IgD-negative memory B cell (primary cell): ENCODE results near the gene DOC2A. TPM values are rescaled to one million over a fixed set of nuclear protein-coding genes. Genes with fewer than 3 reads are reported as not detected.
"Not testable (repeated sequence)": the region's sequence is repeated elsewhere in the genome, so short reads cannot be mapped to it uniquely, and the experiment has no call there.

Experiments
- H3K27ac Mint-ChIP-seq, 3 donors: one replicate each; pipeline ENCODE4 v1.8.0; 2020 to 2022; ENCODE audit warnings: mild to moderate bottlenecking in 3 of 3, mixed read lengths in 3 of 3, moderate library complexity in 1 of 3
- H3K27me3 Mint-ChIP-seq: one replicate; pipeline ENCODE4 v1.8.0; 2021; ENCODE audit warnings: mixed read lengths
- H3K36me3 Mint-ChIP-seq: one replicate; pipeline ENCODE4 v1.8.0; 2020; ENCODE audit warnings: mild to moderate bottlenecking, mixed read lengths
- H3K4me1 Mint-ChIP-seq, 3 donors: one replicate each; pipeline ENCODE4 v1.8.0; 2020 to 2022; ENCODE audit warnings: mixed read lengths in 3 of 3, mild to moderate bottlenecking in 1 of 3
- H3K4me3 Mint-ChIP-seq, 4 donors: one replicate each; pipeline ENCODE4 v1.8.0; 2020 to 2022; ENCODE audit warnings: mild to moderate bottlenecking in 4 of 4, mixed read lengths in 4 of 4, moderate library complexity in 3 of 4
- H3K9me3 Mint-ChIP-seq, 3 donors: one replicate each; pipeline ENCODE4 v1.8.0; 2020 to 2021; ENCODE audit warnings: mixed read lengths in 3 of 3, mild to moderate bottlenecking in 1 of 3
- polyA plus RNA-seq: library from polyadenylated mRNA; unstranded; fragments of 300-500 nt; fragmentation: Illumina TruSeq; gene quantifications from one replicate; pipeline ENCODE4 v1.2.3, GENCODE V29; 2021

Gene DOC2A
- polyA plus RNA-seq, 1 donor from 2014 or later, result not detected

DNA sequence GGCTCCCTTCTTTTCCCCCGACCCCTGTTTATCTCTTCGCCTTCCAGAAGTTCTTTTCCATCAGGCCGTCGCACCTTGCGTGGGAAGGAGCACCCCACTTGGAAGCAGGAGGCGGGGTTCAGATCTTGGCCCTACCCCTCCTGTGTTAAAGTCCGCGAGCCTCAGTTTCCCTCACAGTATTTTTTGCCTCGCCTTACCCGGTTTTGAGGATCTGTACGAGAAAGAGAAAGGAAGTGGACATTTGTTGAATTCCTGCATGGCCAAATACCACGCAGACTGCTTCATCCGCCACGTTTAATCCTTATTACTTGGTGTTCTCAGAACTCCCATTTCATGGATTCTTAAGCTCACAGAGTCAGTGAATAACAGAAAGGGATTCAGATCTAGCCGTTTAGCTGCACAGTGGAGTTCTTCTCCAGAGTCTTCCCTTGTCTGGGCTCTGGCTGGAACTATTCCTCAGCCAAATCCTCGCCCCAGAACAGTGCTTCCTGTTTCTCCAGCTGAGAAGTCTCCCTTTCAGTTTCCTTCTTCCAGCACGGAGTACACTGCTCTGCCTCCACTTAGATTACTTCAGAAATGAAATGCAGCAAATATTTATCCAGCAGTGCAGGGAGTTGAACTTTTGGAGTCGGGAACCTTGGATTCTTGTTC, 48.4 kb downstream of the DOC2A start:
- peaks cover 11 to 14% (median 12%) of the 10 kb centered on the region in 3 donors for H3K4me1 Mint-ChIP-seq
- H3K4me3 Mint-ChIP-seq, result peak overlapping the region; percentile 89 to 99 (median 96)
- H3K9me3 Mint-ChIP-seq, result no peaks in the 10 kb centered on the region
- no peaks in the 10 kb centered on the region for H3K27me3 Mint-ChIP-seq
- H3K36me3 Mint-ChIP-seq, result peaks cover 1% of the 10 kb centered on the region
- H3K27ac Mint-ChIP-seq, result peak overlapping the region; percentile 73 to 99 (median 93)

- Mint-ChIP-seq H3K27ac (peak within 1 kb of the TSS; percentile 90 to 99 (median 93)), H3K36me3 (peaks cover 1% of the 10 kb centered on the region), H3K27me3 (peaks cover 1% of the 10 kb centered on the region), H3K9me3 (no peaks in the 10 kb centered on the region), H3K4me3 (peak within 1 kb of the TSS; percentile 89 to 99 (median 96)), H3K4me1 (peaks cover 11 to 14% (median 12%) of the 10 kb centered on the region in 3 donors)
Observed at GRCh38 chr16:29961479-29962343, 49.1 kb downstream of the DOC2A start, which contains the start of gene TMEM219. TSS of gene TMEM219 (plus strand) at chr16:29962079. CDS start at chr16:29963144, 1,065 bp downstream.

DNA sequence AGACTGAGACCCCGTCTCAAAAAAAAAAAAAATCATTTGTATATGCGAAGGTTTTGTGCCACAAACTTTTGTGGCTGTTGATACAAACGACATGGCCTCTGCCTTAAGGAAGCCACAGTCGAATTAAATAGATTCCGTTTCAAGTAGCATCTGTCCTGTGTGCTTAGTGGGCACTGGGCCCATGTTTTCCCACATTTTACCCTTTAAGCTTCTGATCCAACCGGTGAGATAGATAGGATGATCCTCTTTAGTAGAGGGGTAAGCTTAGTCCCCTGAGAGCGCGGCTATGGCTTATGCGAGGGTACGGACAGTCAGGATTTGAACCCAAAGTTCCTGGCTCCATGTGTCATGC, 49.7 kb downstream of the DOC2A start:
- peaks cover 11 to 13% (median 12%) of the 10 kb centered on the region in 3 donors for H3K4me1 Mint-ChIP-seq
- H3K27me3 Mint-ChIP-seq, result peaks cover 2% of the 10 kb centered on the region
- peaks cover 1% of the 10 kb centered on the region for H3K36me3 Mint-ChIP-seq
- H3K9me3 Mint-ChIP-seq, result no peaks in the 10 kb centered on the region
- peak overlapping the region; percentile 59 to 92 (median 90) for H3K27ac Mint-ChIP-seq
- H3K4me3 Mint-ChIP-seq, result peak overlapping the region; percentile 89 to 99 (median 96)

GRCh38 chr16:29959821-29960220, 51.0 kb downstream of the DOC2A start:
- not testable (repeated sequence) for H3K9me3 Mint-ChIP-seq, H3K27me3 Mint-ChIP-seq, H3K36me3 Mint-ChIP-seq
- H3K4me1 Mint-ChIP-seq, result peaks cover 9 to 12% (median 12%) of the 10 kb centered on the region in 3 donors
- H3K27ac Mint-ChIP-seq, result peak overlapping the region in 1 of 3 donors; percentile 77
- peak overlapping the region in 2 of 4 donors; percentile 77 to 83 for H3K4me3 Mint-ChIP-seq

DNA sequence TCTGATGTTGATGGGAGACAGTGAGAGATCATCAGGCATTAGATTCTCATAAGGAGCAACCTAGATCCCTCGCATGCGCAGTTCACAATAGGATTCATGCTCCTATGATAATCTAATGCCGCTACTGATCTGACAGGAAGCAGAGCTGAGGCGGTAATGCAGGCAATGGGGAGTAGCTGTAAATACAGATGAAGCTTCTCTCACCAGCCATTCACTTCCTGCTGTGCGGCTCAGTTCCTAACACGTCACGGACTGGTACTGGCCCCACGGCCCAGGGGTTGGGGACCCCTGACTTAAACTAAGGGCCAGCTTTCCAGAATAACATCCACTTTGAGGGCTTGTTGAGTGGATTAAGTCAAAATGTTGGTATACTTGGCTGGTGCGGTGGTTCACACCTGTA, 51.5 kb downstream of the DOC2A start:
- Mint-ChIP-seq H3K36me3 (no peaks in the 10 kb centered on the region), H3K4me3 (peak overlapping the region in 1 of 4 donors; percentile 83), H3K27me3 (peaks cover 2% of the 10 kb centered on the region), H3K27ac (peak overlapping the region in 1 of 3 donors; percentile 77), H3K4me1 (peaks cover 9 to 12% (median 12%) of the 10 kb centered on the region in 3 donors), H3K9me3 (no peaks in the 10 kb centered on the region)

DNA sequence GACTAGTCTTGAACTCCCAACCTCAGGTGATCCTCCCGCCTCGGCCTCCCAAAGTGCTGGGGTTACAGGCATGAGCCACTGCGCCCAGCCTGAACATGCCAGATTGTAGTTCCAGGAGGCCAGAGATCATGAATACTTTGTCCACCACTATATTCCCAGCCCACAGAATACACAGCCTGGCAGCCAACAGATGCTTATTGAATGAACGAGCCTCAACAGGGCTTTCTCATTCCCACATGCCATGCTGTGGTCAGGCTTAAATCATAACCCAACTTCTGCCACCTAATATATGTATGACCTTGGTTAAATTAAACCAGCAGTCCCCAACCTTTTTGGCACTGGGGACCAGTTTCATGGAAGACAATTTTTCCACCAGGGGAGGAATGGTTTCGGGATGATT, 52.1 kb downstream of the DOC2A start:
- Mint-ChIP-seq H3K27ac (peak overlapping the region in 1 of 3 donors; percentile 31), H3K4me1 (peaks cover 9 to 12% (median 12%) of the 10 kb centered on the region in 3 donors), H3K36me3 (no peaks in the 10 kb centered on the region), H3K9me3 (no peaks in the 10 kb centered on the region), H3K27me3 (peaks cover 2% of the 10 kb centered on the region), H3K4me3 (no peak overlapping the region)

Other genes with a start within 250 kb of the DOC2A start
- gene ZG16, start 232.8 kb downstream of the DOC2A start, polyA plus RNA-seq, result not detected
- gene KIF22, start 220.3 kb downstream of the DOC2A start, polyA plus RNA-seq, result 34.7 TPM
- gene MAZ, start 204.5 kb downstream of the DOC2A start, polyA plus RNA-seq, result 22.9 TPM
- gene PRRT2, start 198.8 kb downstream of the DOC2A start, polyA plus RNA-seq, result not detected
- gene PAGR1, start 194.9 kb downstream of the DOC2A start, polyA plus RNA-seq, result 59.6 TPM
- 90.3 TPM for gene MVP, start 190.6 kb downstream of the DOC2A start, polyA plus RNA-seq
- gene CDIPT, start 147.8 kb downstream of the DOC2A start, polyA plus RNA-seq, result 73.8 TPM
- not detected for gene SEZ6L2, start 111.5 kb downstream of the DOC2A start, polyA plus RNA-seq
- not detected for gene ASPHD1, start 110.5 kb downstream of the DOC2A start, polyA plus RNA-seq
- 19.2 TPM for gene KCTD13, start 84.8 kb downstream of the DOC2A start, polyA plus RNA-seq
- gene TMEM219, start 48.9 kb downstream of the DOC2A start, polyA plus RNA-seq, result 171 TPM
- 7.6 TPM for gene TAOK2, start 37.2 kb downstream of the DOC2A start, polyA plus RNA-seq
- gene HIRIP3, start 15.4 kb downstream of the DOC2A start, polyA plus RNA-seq, result 21.0 TPM
- 6.0 TPM for gene INO80E, start 14.8 kb downstream of the DOC2A start, polyA plus RNA-seq
- not detected for gene C16orf92, start 12.2 kb upstream of the DOC2A start, polyA plus RNA-seq
- gene TLCD3B, start 20.2 kb upstream of the DOC2A start, polyA plus RNA-seq, result not detected
- gene ALDOA, start 54.7 kb upstream of the DOC2A start, polyA plus RNA-seq, result 884 TPM
- gene PPP4C, start 65.0 kb upstream of the DOC2A start, polyA plus RNA-seq, result 187 TPM
- gene TBX6, start 80.9 kb upstream of the DOC2A start, polyA plus RNA-seq, result not detected
- 362 TPM for gene YPEL3, start 85.2 kb upstream of the DOC2A start, polyA plus RNA-seq
- gene GDPD3, start 102.5 kb upstream of the DOC2A start, polyA plus RNA-seq, result not detected
- gene MAPK3, start 112.2 kb upstream of the DOC2A start, polyA plus RNA-seq, result 8.6 TPM
- gene CORO1A, start 172.6 kb upstream of the DOC2A start, polyA plus RNA-seq, result 1,353 TPM
- 264 TPM for gene BOLA2B, start 182.6 kb upstream of the DOC2A start, polyA plus RNA-seq
- 83.5 TPM for gene SLX1A, start 182.8 kb upstream of the DOC2A start, polyA plus RNA-seq
- gene SULT1A3, start 188.2 kb upstream of the DOC2A start, polyA plus RNA-seq, result 1.9 TPM
- 1.3 TPM for gene NPIPB13, start 237.5 kb upstream of the DOC2A start, polyA plus RNA-seq